Stomach smooth muscle (tissue), 2 donors: ENCODE measurements around the gene GDAP1L1.

ENCODE experiments used
- H3K27ac ChIP-seq: one replicate; pipeline ENCODE4 v1.7.0; 2013; ENCODE audit warnings: mild to moderate bottlenecking, low read length, inconsistent platforms
- H3K27me3 ChIP-seq, 2 donors: one replicate each; pipeline ENCODE4 v1.7.0; 2013; ENCODE audit warnings: low read length in 2 of 2; ENCODE audit not compliant: insufficient read depth in 2 of 2, control insufficient read depth in 1 of 2
- H3K36me3 ChIP-seq, 2 donors: one replicate each; pipeline ENCODE4 v1.7.0; 2013; ENCODE audit warnings: low read length in 2 of 2; ENCODE audit not compliant: control insufficient read depth in 2 of 2, insufficient read depth in 2 of 2
- H3K4me1 ChIP-seq: one replicate; pipeline ENCODE4 v1.7.0; 2013; ENCODE audit warnings: low read length; ENCODE audit not compliant: control insufficient read depth, insufficient read depth
- H3K4me3 ChIP-seq, 2 donors: one replicate each; pipeline ENCODE4 v1.7.0; 2013; ENCODE audit warnings: low read length in 2 of 2
- H3K9ac ChIP-seq, 2 donors: one replicate each; pipeline ENCODE4 v1.7.0; 2013; ENCODE audit warnings: low read length in 2 of 2, mild to moderate bottlenecking in 1 of 2
- H3K9me3 ChIP-seq, 2 donors: one replicate each; pipeline ENCODE4 v1.7.0; 2013; ENCODE audit warnings: low read length in 2 of 2; ENCODE audit not compliant: control insufficient read depth in 2 of 2
- donor health status: healthy.
- donor health status: Pancreatic carcinoma.

GDAP1L1 gene

GRCh38 chr20:44254073-44254472, 7.0 kb downstream of the GDAP1L1 start:
- Histone ChIP-seq H3K36me3 (no peaks in the 10 kb centered on the region), H3K27me3 (peaks cover 4 to 6% of the 10 kb centered on the region in 2 donors), H3K4me1 (no peaks in the 10 kb centered on the region), H3K4me3 (no peak overlapping the region), H3K9me3 (no peaks in the 10 kb centered on the region), H3K9ac (no peak overlapping the region), H3K27ac (no peak overlapping the region)

DNA sequence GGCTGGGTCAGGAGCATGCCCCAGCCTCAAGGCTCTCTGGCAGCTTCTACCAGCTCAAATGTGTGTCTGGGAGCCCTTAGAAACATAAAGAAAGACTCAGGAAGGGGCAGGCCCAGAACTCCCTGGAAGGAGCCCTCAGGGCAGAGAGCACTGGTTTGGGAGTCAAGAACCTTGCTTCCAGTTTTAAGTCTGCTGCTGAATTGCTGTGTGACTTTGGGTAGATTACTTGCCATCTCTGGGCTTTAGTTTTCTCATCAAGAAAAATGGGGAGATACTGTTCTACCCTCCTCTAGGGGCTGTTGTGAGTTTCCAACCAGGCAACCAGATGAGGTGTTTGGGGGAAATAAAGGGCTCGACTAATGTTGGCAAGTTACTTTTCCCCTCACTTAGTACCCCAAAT, 8.8 kb downstream of the GDAP1L1 start:
- Histone ChIP-seq H3K4me3 (no peak overlapping the region), H3K9ac (no peak overlapping the region), H3K27me3 (peaks cover 0 to 2% of the 10 kb centered on the region in 2 donors)

GRCh38 chr20:44256961-44257360, 9.9 kb downstream of the GDAP1L1 start:
- Histone ChIP-seq H3K4me3 (no peak overlapping the region), H3K27me3 (no peaks in the 10 kb centered on the region), H3K27ac (no peak overlapping the region), H3K9me3 (no peaks in the 10 kb centered on the region), H3K4me1 (no peaks in the 10 kb centered on the region), H3K9ac (no peak overlapping the region), H3K36me3 (no peaks in the 10 kb centered on the region)

More for the DNA sequence above, 8.8 kb downstream of the GDAP1L1 start:
- Histone ChIP-seq H3K4me1 (no peaks in the 10 kb centered on the region), H3K36me3 (no peaks in the 10 kb centered on the region), H3K27ac (no peak overlapping the region), H3K9me3 (no peaks in the 10 kb centered on the region)

- Histone ChIP-seq H3K36me3 (no peaks in the 10 kb centered on the region), H3K27me3 (no peaks in the 10 kb centered on the region), H3K4me3 (no peak overlapping the region), H3K9me3 (no peaks in the 10 kb centered on the region), H3K27ac (no peak overlapping the region), H3K4me1 (no peaks in the 10 kb centered on the region), H3K9ac (no peak overlapping the region)
These were observed 11.2 kb downstream of the GDAP1L1 start for GRCh38 chr20:44258226-44258890.

DNA sequence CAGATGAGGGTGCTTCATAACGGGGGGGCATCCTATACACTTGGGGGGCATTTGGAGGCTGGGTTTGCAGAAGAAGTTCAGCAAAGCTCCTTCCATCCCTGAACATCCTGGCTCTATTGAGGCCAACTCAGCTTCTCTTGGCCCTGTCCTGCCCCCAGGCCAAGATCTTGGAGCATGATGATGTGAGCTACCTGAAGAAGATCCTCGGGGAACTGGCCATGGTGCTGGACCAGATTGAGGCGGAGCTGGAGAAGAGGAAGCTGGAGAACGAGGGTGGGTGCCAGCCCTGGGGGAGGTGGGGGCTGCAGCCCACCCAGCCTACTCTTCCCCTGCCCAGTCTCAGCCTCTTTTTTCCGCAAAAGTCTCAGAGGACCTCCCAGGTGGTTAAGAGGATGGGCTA, 17.2 kb downstream of the GDAP1L1 start:
- H3K4me3 ChIP-seq, result no peak overlapping the region
- no peak overlapping the region for H3K27ac ChIP-seq
- no peaks in the 10 kb centered on the region for H3K36me3 ChIP-seq
- no peaks in the 10 kb centered on the region for H3K27me3 ChIP-seq
- no peaks in the 10 kb centered on the region for H3K9me3 ChIP-seq
- no peaks in the 10 kb centered on the region for H3K4me1 ChIP-seq
- H3K9ac ChIP-seq, result no peak overlapping the region

DNA sequence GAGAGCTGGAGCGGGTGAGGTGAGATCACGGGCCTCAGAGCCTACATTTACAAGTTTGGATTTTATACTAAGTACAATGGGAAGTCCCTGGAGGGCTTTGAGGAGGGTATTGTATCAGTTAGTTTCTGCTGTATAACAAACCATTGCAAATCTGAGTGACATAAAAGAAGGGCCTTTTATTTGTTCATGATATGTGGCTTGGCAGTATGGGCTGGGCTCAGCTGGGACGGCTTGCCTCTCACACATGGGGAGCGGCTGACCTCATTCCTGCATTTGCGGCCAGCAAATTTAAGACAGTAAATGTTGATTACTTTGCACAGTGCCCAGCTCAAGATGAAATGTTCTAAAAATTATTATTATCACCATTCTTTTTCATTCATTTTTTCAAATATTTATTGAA, 21.7 kb downstream of the GDAP1L1 start:
- no peak overlapping the region for H3K4me3 ChIP-seq
- no peaks in the 10 kb centered on the region for H3K4me1 ChIP-seq
- no peak overlapping the region for H3K27ac ChIP-seq
- H3K9me3 ChIP-seq, result no peaks in the 10 kb centered on the region
- H3K9ac ChIP-seq, result no peak overlapping the region
- H3K27me3 ChIP-seq, result no peaks in the 10 kb centered on the region
- peaks cover 3 to 5% of the 10 kb centered on the region in 2 donors for H3K36me3 ChIP-seq

GRCh38 chr20:44271915-44272663, 25.0 kb downstream of the GDAP1L1 start:
- Histone ChIP-seq H3K36me3 (peaks cover 3 to 5% of the 10 kb centered on the region in 2 donors), H3K9me3 (no peaks in the 10 kb centered on the region), H3K4me3 (no peak overlapping the region), H3K4me1 (no peaks in the 10 kb centered on the region), H3K27ac (no peak overlapping the region), H3K27me3 (no peaks in the 10 kb centered on the region), H3K9ac (no peak overlapping the region)

DNA sequence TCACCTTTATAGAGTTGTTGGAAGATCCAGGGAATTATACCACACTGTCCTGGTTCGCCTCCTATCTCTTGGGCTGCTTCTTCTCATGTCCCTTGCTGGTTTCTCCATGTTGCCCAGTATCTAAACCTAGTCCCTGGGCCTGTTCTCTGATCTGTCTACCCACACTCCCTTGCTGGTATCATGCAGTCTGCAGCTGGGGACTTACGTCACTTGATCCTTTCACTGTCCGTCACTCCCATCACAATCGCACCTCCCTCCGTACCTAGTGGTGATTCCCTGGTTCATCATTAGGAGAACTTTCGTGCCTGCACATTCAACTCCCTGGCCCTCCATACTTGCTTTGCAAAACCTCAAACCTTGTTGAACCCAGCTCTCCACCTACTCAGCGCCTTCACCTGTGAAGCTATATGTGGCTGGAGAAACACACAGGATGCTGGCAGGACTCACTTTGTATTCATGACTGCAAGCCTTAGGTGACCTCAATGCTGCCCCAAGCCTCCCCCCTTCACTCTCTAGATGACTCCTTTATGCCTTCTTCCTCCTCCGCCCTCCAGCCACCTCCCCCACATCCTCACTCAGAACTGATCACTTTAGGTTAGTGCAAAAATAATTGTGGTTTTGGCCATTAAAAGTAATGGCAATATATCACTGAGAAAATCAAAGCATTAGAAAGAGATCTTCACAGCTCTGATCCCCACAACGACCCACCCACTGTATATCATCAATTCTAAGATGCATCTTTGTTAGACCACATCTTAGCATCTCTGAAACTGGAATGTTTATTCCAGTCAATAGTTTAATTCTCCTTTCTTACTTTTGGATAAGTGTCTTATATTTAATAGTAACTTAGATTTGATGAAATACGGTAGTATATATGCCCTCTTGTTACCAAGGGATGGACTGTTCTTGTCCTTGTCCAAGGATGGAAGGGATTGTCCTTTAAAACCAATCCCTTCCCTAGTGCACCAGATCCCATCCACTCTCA, 26.4 kb downstream of the GDAP1L1 start:
- Histone ChIP-seq H3K4me3 (no peak overlapping the region), H3K27ac (no peak overlapping the region), H3K9ac (no peak overlapping the region), H3K36me3 (peaks cover 3 to 5% of the 10 kb centered on the region in 2 donors), H3K9me3 (no peaks in the 10 kb centered on the region), H3K4me1 (no peaks in the 10 kb centered on the region), H3K27me3 (no peaks in the 10 kb centered on the region)

DNA sequence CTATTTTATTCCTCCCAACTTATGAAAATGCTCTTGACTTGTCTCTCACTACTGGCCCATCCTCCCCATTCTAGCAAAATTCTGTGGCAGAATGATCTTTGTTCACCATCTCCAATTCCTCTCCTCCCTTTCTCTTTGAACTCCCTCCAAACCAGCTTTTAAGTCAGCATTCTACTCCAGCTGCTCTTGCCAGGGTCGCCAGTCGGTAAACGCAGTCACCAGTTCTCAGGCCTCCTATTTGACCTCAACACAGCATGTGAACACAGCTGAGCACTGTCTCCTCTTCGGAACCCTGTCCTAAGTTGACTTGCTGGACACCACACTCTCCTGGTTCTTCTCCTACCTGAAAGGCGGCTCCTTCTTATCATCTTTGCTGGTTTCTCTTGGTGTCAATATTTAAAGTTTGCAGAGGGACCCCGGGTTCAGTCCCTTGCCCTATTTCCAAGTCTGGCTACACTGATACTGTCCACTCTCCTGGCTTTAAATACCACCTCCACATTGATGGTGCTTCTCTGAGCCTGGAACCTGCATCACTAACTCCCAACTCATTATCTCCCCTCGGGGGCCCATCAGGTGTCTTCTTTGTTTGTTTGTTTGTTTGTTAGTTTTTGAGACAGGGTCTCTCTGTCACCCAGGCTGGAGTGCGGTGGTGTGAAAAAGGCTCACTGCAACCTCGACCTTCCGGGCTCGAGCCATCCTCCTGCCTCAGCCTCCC, 27.4 kb downstream of the GDAP1L1 start:
- Histone ChIP-seq H3K9ac (no peak overlapping the region), H3K36me3 (peaks cover 3 to 5% of the 10 kb centered on the region in 2 donors), H3K4me3 (no peak overlapping the region), H3K27me3 (no peaks in the 10 kb centered on the region), H3K4me1 (no peaks in the 10 kb centered on the region), H3K9me3 (no peaks in the 10 kb centered on the region), H3K27ac (no peak overlapping the region)

- no peak overlapping the region for H3K9ac ChIP-seq
- no peaks in the 10 kb centered on the region for H3K36me3 ChIP-seq
- H3K9me3 ChIP-seq, result no peaks in the 10 kb centered on the region
- no peak overlapping the region for H3K27ac ChIP-seq
- H3K4me1 ChIP-seq, result no peaks in the 10 kb centered on the region
- H3K4me3 ChIP-seq, result no peak overlapping the region
- H3K27me3 ChIP-seq, result no peaks in the 10 kb centered on the region
These were observed 32.1 kb downstream of the GDAP1L1 start for GRCh38 chr20:44279228-44279627.
